Measurements from ENCODE around the gene SYNCRIP.

DNA sequence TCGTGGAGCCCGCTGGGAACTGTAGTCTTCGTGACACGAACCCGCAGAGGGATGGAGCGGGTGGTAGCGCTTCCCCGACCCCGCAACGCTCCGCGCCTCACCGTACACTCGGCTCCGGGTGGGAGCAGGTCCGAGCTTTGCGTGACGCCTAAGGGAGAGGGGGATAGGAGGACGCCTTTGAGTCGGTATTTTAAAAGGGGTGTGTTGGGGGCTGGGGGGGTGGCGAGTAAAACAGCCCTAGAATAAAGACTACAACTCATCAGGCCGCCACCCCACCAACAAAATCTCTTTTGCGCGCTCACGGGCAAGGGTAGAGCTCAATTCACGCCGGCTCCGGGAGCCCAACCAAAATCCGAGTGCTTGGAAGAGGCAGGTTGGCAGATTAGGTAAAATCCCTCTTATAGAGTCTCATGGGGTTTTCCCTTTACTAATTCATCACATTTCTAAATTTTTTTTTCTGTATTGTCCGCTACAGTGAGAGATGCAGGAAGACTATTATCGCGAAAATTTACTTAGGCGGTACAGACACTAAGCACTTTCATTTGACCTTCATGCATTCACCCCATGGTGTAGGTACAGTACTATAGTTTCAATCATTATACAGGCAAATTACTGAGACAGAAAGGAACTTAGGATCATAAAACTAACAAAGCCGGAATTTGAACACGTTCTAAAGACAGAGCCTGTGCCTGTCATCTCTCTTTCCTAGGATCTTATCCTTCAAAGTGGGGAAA, 48.3 kb downstream of the SYNCRIP start:
- TF ChIP-seq, protein P1, sequence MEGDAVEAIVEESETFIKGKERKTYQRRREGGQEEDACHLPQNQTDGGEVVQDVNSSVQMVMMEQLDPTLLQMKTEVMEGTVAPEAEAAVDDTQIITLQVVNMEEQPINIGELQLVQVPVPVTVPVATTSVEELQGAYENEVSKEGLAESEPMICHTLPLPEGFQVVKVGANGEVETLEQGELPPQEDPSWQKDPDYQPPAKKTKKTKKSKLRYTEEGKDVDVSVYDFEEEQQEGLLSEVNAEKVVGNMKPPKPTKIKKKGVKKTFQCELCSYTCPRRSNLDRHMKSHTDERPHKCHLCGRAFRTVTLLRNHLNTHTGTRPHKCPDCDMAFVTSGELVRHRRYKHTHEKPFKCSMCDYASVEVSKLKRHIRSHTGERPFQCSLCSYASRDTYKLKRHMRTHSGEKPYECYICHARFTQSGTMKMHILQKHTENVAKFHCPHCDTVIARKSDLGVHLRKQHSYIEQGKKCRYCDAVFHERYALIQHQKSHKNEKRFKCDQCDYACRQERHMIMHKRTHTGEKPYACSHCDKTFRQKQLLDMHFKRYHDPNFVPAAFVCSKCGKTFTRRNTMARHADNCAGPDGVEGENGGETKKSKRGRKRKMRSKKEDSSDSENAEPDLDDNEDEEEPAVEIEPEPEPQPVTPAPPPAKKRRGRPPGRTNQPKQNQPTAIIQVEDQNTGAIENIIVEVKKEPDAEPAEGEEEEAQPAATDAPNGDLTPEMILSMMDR (conservative IDR thresholded peaks at IDR 0.05; ENCODE audit: low read depth, low read length): no peak
- TF ChIP-seq EZH2 (IDR thresholded peaks at IDR 0.05; ENCODE audit: borderline replicate concordance, low read depth, low read length, poor library complexity, severe bottlenecking): no peak
